ENCODE results near the gene TRIM45.
"Not testable (repeated sequence)": the region's sequence is repeated elsewhere in the genome, so short reads cannot be mapped to it uniquely, and the experiment has no call there.

Gene TRIM45

GRCh38 chr1:117135329-117135728 is 13.8 kb upstream of the TRIM45 start:
- no peak for DNase-seq (ENCODE audit: low spot score)

GRCh38 chr1:117130526-117130925 is 9.0 kb upstream of the TRIM45 start:
- no peak for DNase-seq (ENCODE audit: low spot score)

GRCh38 chr1:117128323-117129079 is 7.0 kb upstream of the TRIM45 start:
- DNase-seq (ENCODE audit: low spot score), result peak; percentile 58

- DNase-seq (ENCODE audit: low spot score), result no peak
Observed at GRCh38 chr1:117127795-117128194, 6.2 kb upstream of the TRIM45 start.

- no peak for DNase-seq (ENCODE audit: low spot score)
Observed at GRCh38 chr1:117124661-117125060, 3.1 kb upstream of the TRIM45 start.

- no peak for DNase-seq (ENCODE audit: low spot score)
Observed at GRCh38 chr1:117123274-117123673, 1.7 kb upstream of the TRIM45 start.

GRCh38 chr1:117122330-117123025 is 929 bp upstream of the TRIM45 start:
- no peak for DNase-seq (ENCODE audit: low spot score)

GRCh38 chr1:117120774-117121588 is 568 bp downstream of the TRIM45 start:
- no peak for DNase-seq (ENCODE audit: low spot score)

- not testable (repeated sequence) for DNase-seq (ENCODE audit: low spot score)
Observed at GRCh38 chr1:117119144-117119543, 2.4 kb downstream of the TRIM45 start.

- DNase-seq (ENCODE audit: low spot score), result no peak
Observed at GRCh38 chr1:117118137-117118536, 3.4 kb downstream of the TRIM45 start.

GRCh38 chr1:117117697-117118096 is 3.9 kb downstream of the TRIM45 start:
- DNase-seq (ENCODE audit: low spot score), result no peak

GRCh38 chr1:117116784-117117130 is 4.8 kb downstream of the TRIM45 start:
- DNase-seq (ENCODE audit: low spot score), result no peak

- DNase-seq (ENCODE audit: low spot score), result no peak
Observed at GRCh38 chr1:117116090-117116783, 5.3 kb downstream of the TRIM45 start.

GRCh38 chr1:117114877-117115276 is 6.7 kb downstream of the TRIM45 start:
- no peak for DNase-seq (ENCODE audit: low spot score)

GRCh38 chr1:117113199-117113598 is 8.3 kb downstream of the TRIM45 start:
- no peak for DNase-seq (ENCODE audit: low spot score)

GRCh38 chr1:117112047-117112717 is 9.4 kb downstream of the TRIM45 start:
- no peak for DNase-seq (ENCODE audit: low spot score)

GRCh38 chr1:117110774-117111173 is 10.8 kb downstream of the TRIM45 start:
- peak; percentile 41 for DNase-seq (ENCODE audit: low spot score)

GRCh38 chr1:117107364-117107763 is 14.2 kb downstream of the TRIM45 start:
- no peak for DNase-seq (ENCODE audit: low spot score)

GRCh38 chr1:117106478-117106877 is 15.1 kb downstream of the TRIM45 start:
- DNase-seq (ENCODE audit: low spot score), result no peak

- DNase-seq (ENCODE audit: low spot score), result no peak
Observed at GRCh38 chr1:117105722-117106121, 15.8 kb downstream of the TRIM45 start.

- no peak for DNase-seq (ENCODE audit: low spot score)
Observed at GRCh38 chr1:117104986-117105385, 16.6 kb downstream of the TRIM45 start.

- DNase-seq (ENCODE audit: low spot score), result not testable (repeated sequence)
Observed at GRCh38 chr1:117101858-117102257, 19.7 kb downstream of the TRIM45 start.

Data from kidney capillary endothelial cell (primary cell).